ENCODE measurements around the gene EPHB6. TPM values are rescaled to one million over a fixed set of nuclear protein-coding genes. Genes with fewer than 3 reads are reported as not detected.

EPHB6 gene
- total RNA-seq, 1 donor from 2014 or later: 3.3 TPM

GRCh38 chr7:142874409-142874808 lies 19.5 kb downstream of the EPHB6 start:
- no peak for TF ChIP-seq CTCF (IDR thresholded peaks at IDR 0.05; ENCODE audit: insufficient read depth, low read length, poor library complexity, severe bottlenecking)
- H3K36me3 ChIP-seq (ENCODE audit: control insufficient read depth, insufficient read depth, low read length): no peaks in the 10 kb centered on the region
- H3K27me3 ChIP-seq (ENCODE audit: control insufficient read depth, insufficient read depth, low read length): no peaks in the 10 kb centered on the region
- no peak for DNase-seq (ENCODE audit: low read depth)
- no peak overlapping the region for H3K4me3 ChIP-seq (ENCODE audit: low read depth, low read length)

GRCh38 chr7:142874837-142875236 lies 20.0 kb downstream of the EPHB6 start:
- H3K27me3 ChIP-seq (ENCODE audit: control insufficient read depth, insufficient read depth, low read length): no peaks in the 10 kb centered on the region

GRCh38 chr7:142875456-142875855 lies 20.6 kb downstream of the EPHB6 start:
- H3K27me3 ChIP-seq (ENCODE audit: control insufficient read depth, insufficient read depth, low read length): no peaks in the 10 kb centered on the region
- no peaks in the 10 kb centered on the region for H3K36me3 ChIP-seq (ENCODE audit: control insufficient read depth, insufficient read depth, low read length)
- no peak for TF ChIP-seq CTCF (IDR thresholded peaks at IDR 0.05; ENCODE audit: insufficient read depth, low read length, poor library complexity, severe bottlenecking)
- no peak for DNase-seq (ENCODE audit: low read depth)
- no peak overlapping the region for H3K4me3 ChIP-seq (ENCODE audit: low read depth, low read length)

More at GRCh38 chr7:142874837-142875236, 20.0 kb downstream of the EPHB6 start:
- H3K36me3 ChIP-seq (ENCODE audit: control insufficient read depth, insufficient read depth, low read length): no peaks in the 10 kb centered on the region
- no peak overlapping the region for H3K4me3 ChIP-seq (ENCODE audit: low read depth, low read length)
- TF ChIP-seq CTCF (IDR thresholded peaks at IDR 0.05; ENCODE audit: insufficient read depth, low read length, poor library complexity, severe bottlenecking): no peak
- no peak for DNase-seq (ENCODE audit: low read depth)

GRCh38 chr7:142876236-142876960 lies 21.5 kb downstream of the EPHB6 start:
- DNase-seq (ENCODE audit: low read depth): no peak
- no peak overlapping the region for H3K4me3 ChIP-seq (ENCODE audit: low read depth, low read length)
- no peaks in the 10 kb centered on the region for H3K36me3 ChIP-seq (ENCODE audit: control insufficient read depth, insufficient read depth, low read length)
- no peak for TF ChIP-seq CTCF (IDR thresholded peaks at IDR 0.05; ENCODE audit: insufficient read depth, low read length, poor library complexity, severe bottlenecking)
- no peaks in the 10 kb centered on the region for H3K27me3 ChIP-seq (ENCODE audit: control insufficient read depth, insufficient read depth, low read length)

GRCh38 chr7:142876991-142877910 lies 22.4 kb downstream of the EPHB6 start:
- no peak overlapping the region for H3K4me3 ChIP-seq (ENCODE audit: low read depth, low read length)
- H3K27me3 ChIP-seq (ENCODE audit: control insufficient read depth, insufficient read depth, low read length): no peaks in the 10 kb centered on the region
- no peak for DNase-seq (ENCODE audit: low read depth)
- TF ChIP-seq CTCF (IDR thresholded peaks at IDR 0.05; ENCODE audit: insufficient read depth, low read length, poor library complexity, severe bottlenecking): no peak
- H3K36me3 ChIP-seq (ENCODE audit: control insufficient read depth, insufficient read depth, low read length): no peaks in the 10 kb centered on the region

Measured in kidney epithelial cell (primary cell).